IMR-90 (cell line): ENCODE data around the gene BPIFA1. TPM values are rescaled to one million over a fixed set of nuclear protein-coding genes. Genes with fewer than 3 reads are reported as not detected.

Experiments used
- ATAC-seq: fragments of 200-7000 bp; cut with Tn5 transposase; 2 replicates; pipeline ENCODE4 v1.9.1; 2020; ENCODE audit warnings: low read depth, mild to moderate bottlenecking, moderate library complexity
- BruUV-seq: library from RNA; stranded (reverse); fragments of 400-500 nt; replicated peaks from 2 replicates; lab custom pipeline; 2021; lab: Mats Ljungman, UMichigan
- CTCF ChIA-PET: fragments of 300-600 bp; formaldehyde crosslinking; extraction: SDS; loops from one replicate; lab custom pipeline; 2021; ENCODE audit warnings: antibody characterized with exemption; lab: Yijun Ruan, JAX
- POLR2A ChIA-PET: fragments of 300-600 bp; sonication (Branson Sonifier 250); formaldehyde crosslinking; loops from one replicate; lab custom pipeline; 2022; ENCODE audit warnings: antibody characterized with exemption; ENCODE audit not compliant: unreplicated experiment; lab: Charles Lee
- DNase-seq: peaks from one replicate; pipeline ENCODE4 v3.0.0; 2013
- H2AFZ ChIP-seq: replicated peaks from 2 replicates; pipeline ENCODE3; 2013; ENCODE audit warnings: low read length, mild to moderate bottlenecking; ENCODE audit not compliant: poor library complexity
- H2AK5ac ChIP-seq: 2 replicates; pipeline ENCODE4 v1.6.1; 2013; ENCODE audit warnings: low read depth, low read length, inconsistent platforms
- H2AK9ac ChIP-seq: replicated peaks from 2 replicates; pipeline ENCODE3; 2013; ENCODE audit warnings: mild to moderate bottlenecking, low read depth, low read length, moderate library complexity; ENCODE audit not compliant: poor library complexity
- H2BK120ac ChIP-seq: 2 replicates; pipeline ENCODE4 v1.6.1; 2013; ENCODE audit warnings: low read depth, low read length, inconsistent platforms
- H2BK15ac ChIP-seq: 3 replicates; pipeline ENCODE4 v1.6.1; 2013; ENCODE audit warnings: low read depth, low read length, inconsistent platforms
- H2BK20ac ChIP-seq: 2 replicates; pipeline ENCODE4 v1.6.1; 2013; ENCODE audit warnings: low read depth, mild to moderate bottlenecking, inconsistent platforms, low read length, moderate library complexity
- H2BK5ac ChIP-seq: 2 replicates; pipeline ENCODE4 v1.6.1; 2013; ENCODE audit warnings: mild to moderate bottlenecking, low read depth, low read length, inconsistent platforms; ENCODE audit not compliant: poor library complexity, severe bottlenecking
- H3K14ac ChIP-seq: replicated peaks from 2 replicates; pipeline ENCODE4 v1.6.1; 2013; ENCODE audit warnings: low read depth, low read length, inconsistent platforms
- H3K18ac ChIP-seq: 2 replicates; pipeline ENCODE4 v1.6.1; 2013; ENCODE audit warnings: low read depth, low read length, control low read depth
- H3K23ac ChIP-seq: 2 replicates; pipeline ENCODE4 v1.6.1; 2013; ENCODE audit warnings: low read depth, low read length, inconsistent platforms
- H3K27ac ChIP-seq: 2 replicates; pipeline ENCODE4 v1.5.1; 2013; ENCODE audit warnings: mild to moderate bottlenecking, control low read depth, low read length; ENCODE audit not compliant: insufficient read depth
- H3K27me3 ChIP-seq: 2 replicates; pipeline ENCODE4 v1.6.1; 2013; ENCODE audit warnings: low read length; ENCODE audit not compliant: control insufficient read depth, insufficient read depth
- H3K36me3 ChIP-seq: 2 replicates; pipeline ENCODE4 v1.6.1; 2013; ENCODE audit warnings: low read length, mixed read lengths; ENCODE audit not compliant: control insufficient read depth, insufficient read depth
- H3K4ac ChIP-seq: 2 replicates; pipeline ENCODE4 v1.6.1; 2013; ENCODE audit warnings: low read depth, low read length, inconsistent platforms
- H3K4me1 ChIP-seq: 2 replicates; pipeline ENCODE4 v1.6.1; 2013; ENCODE audit warnings: low read length, mixed read lengths; ENCODE audit not compliant: control insufficient read depth, insufficient read depth
- H3K4me2 ChIP-seq: 2 replicates; pipeline ENCODE4 v1.6.1; 2013; ENCODE audit warnings: low read depth, mild to moderate bottlenecking, control low read depth, low read length, moderate library complexity
- H3K4me3 ChIP-seq: 2 replicates; pipeline ENCODE4 v1.5.1; 2013; ENCODE audit warnings: low read depth, mild to moderate bottlenecking, control low read depth, low read length, moderate library complexity; ENCODE audit not compliant: insufficient read depth
- H3K56ac ChIP-seq: 2 replicates; pipeline ENCODE4 v1.6.1; 2013; ENCODE audit warnings: low read length, inconsistent platforms; ENCODE audit not compliant: insufficient read depth; ENCODE audit errors: extremely low read depth
- H3K79me1 ChIP-seq, 2 experiments: 2 replicates each; pipeline ENCODE4 v1.6.1; 2013; ENCODE audit warnings: low read length in 2 of 2, inconsistent platforms in 1 of 2, low read depth in 1 of 2
- H3K9ac ChIP-seq: 2 replicates; pipeline ENCODE4 v1.6.1; 2013; ENCODE audit warnings: low read depth, low read length, control low read depth
- H3K9me1 ChIP-seq: 2 replicates; pipeline ENCODE4 v1.6.1; 2013; ENCODE audit warnings: low read length, inconsistent platforms; ENCODE audit not compliant: insufficient read depth
- H3K9me3 ChIP-seq: 2 replicates; pipeline ENCODE4 v1.6.1; 2013; ENCODE audit warnings: low read length; ENCODE audit not compliant: control insufficient read depth, insufficient read depth
- H4K20me1 ChIP-seq: 2 replicates; pipeline ENCODE4 v1.6.1; 2013; ENCODE audit warnings: low read length, inconsistent platforms; ENCODE audit not compliant: insufficient read depth
- H4K5ac ChIP-seq: 2 replicates; pipeline ENCODE4 v1.6.1; 2013; ENCODE audit warnings: mild to moderate bottlenecking, low read depth, low read length, control low read depth
- H4K8ac ChIP-seq, 2 experiments: 2 replicates each; pipeline ENCODE4 v1.6.1; 2013; ENCODE audit warnings: low read depth in 2 of 2, low read length in 2 of 2, control low read depth in 1 of 2, inconsistent platforms in 1 of 2
- H4K91ac ChIP-seq: 2 replicates; pipeline ENCODE4 v1.6.1; 2013; ENCODE audit warnings: low read depth, low read length, inconsistent platforms; ENCODE audit not compliant: insufficient read depth
- BHLHE40 ChIP-seq: fragments of 150-350 bp; IDR thresholded peaks from 2 replicates; pipeline ENCODE4 v1.6.1; 2016; ENCODE audit warnings: mild to moderate bottlenecking, low read depth, low read length
- CHD1 ChIP-seq: IDR thresholded peaks from 2 replicates; pipeline ENCODE4 v1.6.1; 2012; ENCODE audit warnings: low read depth, low read length, improper control_type of control experiment
- FOS ChIP-seq: fragments of 150-350 bp; IDR thresholded peaks from 2 replicates; pipeline ENCODE4 v1.6.1; 2016; ENCODE audit warnings: low read depth, low read length
- MAZ ChIP-seq: IDR thresholded peaks from 2 replicates; pipeline ENCODE4 v1.6.1; 2012; ENCODE audit warnings: low read depth, mild to moderate bottlenecking, low read length, improper control_type of control experiment, moderate library complexity, borderline replicate concordance
- MXI1 ChIP-seq: IDR thresholded peaks from 2 replicates; pipeline ENCODE4 v1.6.1; 2012; ENCODE audit warnings: low read depth, mild to moderate bottlenecking, low read length, moderate library complexity, borderline replicate concordance
- NFE2L2 ChIP-seq: fragments of 150-350 bp; IDR thresholded peaks from 2 replicates; pipeline ENCODE4 v1.6.1; 2016; ENCODE audit warnings: low read depth, mild to moderate bottlenecking, low read length
- POLR2A ChIP-seq: IDR thresholded peaks from 2 replicates; pipeline ENCODE4 v1.6.1; 2012; ENCODE audit warnings: mild to moderate bottlenecking, low read depth, low read length
- RCOR1 ChIP-seq: IDR thresholded peaks from 2 replicates; pipeline ENCODE4 v1.6.1; 2012; ENCODE audit warnings: mild to moderate bottlenecking, low read length, improper control_type of control experiment; ENCODE audit not compliant: insufficient replicate concordance
- RFX5 ChIP-seq: IDR thresholded peaks from 2 replicates; pipeline ENCODE4 v1.8.0; 2012; ENCODE audit warnings: low read depth, mild to moderate bottlenecking, low read length, moderate library complexity
- SMC3 ChIP-seq: fragments of 150-350 bp; IDR thresholded peaks from 2 replicates; pipeline ENCODE4 v1.6.1; 2016; ENCODE audit warnings: low read depth, mild to moderate bottlenecking, antibody characterized with exemption, low read length, moderate library complexity
- WGBS, 2 experiments: methylation state at CpG; one replicate each; pipeline versions ENCODE4 v1.1.5 to v1.1.7; 2013; ENCODE audit warnings: missing lambda C conversion rate in 2 of 2; ENCODE audit not compliant: insufficient read length in 1 of 2; ENCODE audit errors: extremely low coverage in 2 of 2; 5-methylcytosine and 5-hydroxymethylcytosine counted together
- dilution Hi-C: fragments of 300-500 bp; cut with HindIII; formaldehyde crosslinking; loops from one replicate; pipeline ENCODE4 v1.14.3; 2018; ENCODE audit warnings: low sequenced_read_pairs; ENCODE audit not compliant: unreplicated experiment
- in situ Hi-C: fragments of 300-500 bp; cut with MboI; formaldehyde crosslinking; loops from 3 replicates; pipeline ENCODE4 v1.14.3; 2019; ENCODE audit warnings: low sequenced_read_pairs, inconsistent platforms, mixed read lengths
- intact Hi-C: fragments of 100-400 bp; cut with micrococcal nuclease; formaldehyde crosslinking; loops from 2 replicates; pipeline ENCODE4 v1.10.0; 2022
- polyA plus RNA-seq, 3 experiments: library from polyadenylated mRNA; depleted of rRNA; stranded (reverse); fragments of >200 nt; gene quantifications; 2 replicates each; pipeline ENCODE4 v1.2.3, GENCODE V29; 2012; ENCODE audit warnings: low replicate concordance in 1 of 3
- total RNA-seq: library from RNA; depleted of rRNA; stranded (reverse); fragments of >200 nt; gene quantifications from 2 replicates; pipeline ENCODE4 v1.2.3, GENCODE V29; 2012

The BPIFA1 gene
- total and polyA plus RNA-seq, 2 of the 4 experiments (the other 2 are of a cell fraction) = not detected

DNA sequence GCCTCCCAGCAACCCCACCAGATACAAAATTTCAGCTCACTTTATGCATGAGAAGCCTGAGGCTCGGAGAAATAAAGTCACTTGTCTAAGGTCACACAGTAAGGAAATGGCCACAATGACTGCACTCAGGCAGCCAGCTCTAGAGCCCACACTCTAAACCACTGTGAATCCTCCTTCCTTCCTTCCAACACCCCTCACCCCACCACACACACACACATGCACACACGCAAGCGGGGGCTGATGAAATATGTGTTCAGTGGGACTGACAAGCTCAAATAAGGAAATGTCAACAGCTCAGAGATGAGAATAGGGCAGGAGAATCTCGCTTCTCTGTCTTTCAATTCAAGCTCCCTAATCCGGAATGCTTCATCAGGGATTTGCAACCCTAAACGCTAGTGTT lies 6.0 kb upstream of the BPIFA1 start:
- Histone ChIP-seq H3K79me1 (no peaks in the 10 kb centered on the region), H2BK5ac (no peak overlapping the region), H3K9me3 (no peaks in the 10 kb centered on the region), H4K5ac (no peak overlapping the region), H3K18ac (no peak overlapping the region), H3K4ac (no peak overlapping the region), H3K9me1 (no peaks in the 10 kb centered on the region), H4K20me1 (no peaks in the 10 kb centered on the region), H4K8ac (no peak overlapping the region), H2BK15ac (no peak overlapping the region), H3K27me3 (peaks cover 5% of the 10 kb centered on the region), H3K23ac (no peak overlapping the region), H3K27ac (no peak overlapping the region), H3K56ac (no peak overlapping the region), H3K4me3 (no peak overlapping the region), H2BK20ac (no peak overlapping the region), H2AK9ac (no peak overlapping the region), H3K36me3 (no peaks in the 10 kb centered on the region), H4K91ac (no peak overlapping the region), H2BK120ac (no peak overlapping the region), H2AFZ (no peak overlapping the region), H3K4me1 (no peaks in the 10 kb centered on the region), H3K4me2 (no peak overlapping the region), H3K14ac (no peak overlapping the region), H3K9ac (no peak overlapping the region), H2AK5ac (no peak overlapping the region)
- no TSS peak for BruUV-seq
- intact Hi-C loops (no loop called here), in situ Hi-C loops (no loop called here), dilution Hi-C loops (no loop called here)
- POLR2A ChIA-PET = no interaction called here
- DNase-seq (no peak), ATAC-seq (no peak)
- 44% methylated on average over 2 of the region's 6 CpGs; no CpG with 5 or more reads in 1 of the 2 experiments for WGBS, 2 experiments
- CTCF ChIA-PET = no interaction called here
- no peak for TF ChIP-seq CHD1
- no peak for TF ChIP-seq RFX5
- TF ChIP-seq MXI1 = no peak
- no peak for TF ChIP-seq FOS
- no peak for TF ChIP-seq SMC3
- no peak for TF ChIP-seq NFE2L2
- no peak for TF ChIP-seq POLR2A
- TF ChIP-seq MAZ = no peak
- TF ChIP-seq RCOR1 = no peak
- TF ChIP-seq BHLHE40 = no peak
